Testis (tissue), 3 donors: ENCODE results near the gene ULBP2. TPM values are rescaled to one million over a fixed set of nuclear protein-coding genes. Genes with fewer than 3 reads are reported as not detected.

Source experiments
- DNase-seq: peaks from one replicate; pipeline ENCODE4 v3.0.0-alpha.2; 2019
- H3K27ac ChIP-seq, 2 donors: fragments of 200-600 bp; sonication (generic); one replicate each; pipeline ENCODE4 v1.5.1; 2019
- H3K27me3 ChIP-seq: fragments of 200-600 bp; sonication (generic); one replicate; pipeline ENCODE4 v1.5.1; 2019
- H3K36me3 ChIP-seq: fragments of 200-600 bp; sonication (generic); one replicate; pipeline ENCODE4 v1.5.1; 2017; ENCODE audit warnings: low read depth; ENCODE audit errors: missing control alignments
- H3K4me1 ChIP-seq: fragments of 200-600 bp; sonication (generic); one replicate; pipeline ENCODE4 v1.5.1; 2019
- H3K4me3 ChIP-seq, 2 donors: fragments of 200-600 bp; sonication (generic); one replicate each; pipeline ENCODE4 v1.5.1; 2017 to 2019
- H3K9me3 ChIP-seq: fragments of 200-600 bp; sonication (generic); one replicate; pipeline ENCODE4 v1.5.1; 2017
- POLR2A ChIP-seq: fragments of 450-650 bp; IDR thresholded peaks from one replicate; pipeline ENCODE4 v1.6.1; 2017; ENCODE audit warnings: antibody characterized with exemption, mild to moderate bottlenecking, moderate library complexity
- WGBS, 2 donors: methylation state at CpG; one replicate each; pipeline ENCODE4 v1.1.5; 2018; 5-methylcytosine and 5-hydroxymethylcytosine counted together
- intact Hi-C: fragments of 100-400 bp; cut with DNase I; formaldehyde crosslinking; loops from one replicate; pipeline ENCODE4 v1.15.1; 2023; ENCODE audit warnings: low total_unique reads
- polyA plus RNA-seq: library from polyadenylated mRNA; stranded (reverse); fragments of 350-450 nt; fragmentation: Illumina TruSeq; extraction: RNeasy Lipid Tissue Mini Kit (QIAGEN cat#74804); gene quantifications from one replicate; pipeline ENCODE4 v1.2.3, GENCODE V29; 2014; ENCODE audit warnings: low read depth, low replicate concordance; ENCODE audit not compliant: insufficient read depth
- total RNA-seq, 2 donors: library from RNA; depleted of rRNA; stranded (reverse); fragments of >200 nt; gene quantifications; one replicate each; pipeline ENCODE4 v1.2.3, GENCODE V29; 2016
- TF ChIP-seq, protein P1 (sequence below), 3 experiments: fragments of 450-650 bp in 2 of 3; fragments of 200-600 bp in 1 of 3; sonication (generic) in 1 of 3; IDR thresholded peaks; one replicate each; pipeline ENCODE4 v1.5.1; 2016 to 2019; ENCODE audit warnings: antibody characterized with exemption in 3 of 3, mild to moderate bottlenecking in 2 of 3, moderate library complexity in 1 of 3

ULBP2 gene
- total and polyA plus RNA-seq, 3 donors from 2014 or later = 1.5 to 2.0 (median 1.9) TPM

DNA sequence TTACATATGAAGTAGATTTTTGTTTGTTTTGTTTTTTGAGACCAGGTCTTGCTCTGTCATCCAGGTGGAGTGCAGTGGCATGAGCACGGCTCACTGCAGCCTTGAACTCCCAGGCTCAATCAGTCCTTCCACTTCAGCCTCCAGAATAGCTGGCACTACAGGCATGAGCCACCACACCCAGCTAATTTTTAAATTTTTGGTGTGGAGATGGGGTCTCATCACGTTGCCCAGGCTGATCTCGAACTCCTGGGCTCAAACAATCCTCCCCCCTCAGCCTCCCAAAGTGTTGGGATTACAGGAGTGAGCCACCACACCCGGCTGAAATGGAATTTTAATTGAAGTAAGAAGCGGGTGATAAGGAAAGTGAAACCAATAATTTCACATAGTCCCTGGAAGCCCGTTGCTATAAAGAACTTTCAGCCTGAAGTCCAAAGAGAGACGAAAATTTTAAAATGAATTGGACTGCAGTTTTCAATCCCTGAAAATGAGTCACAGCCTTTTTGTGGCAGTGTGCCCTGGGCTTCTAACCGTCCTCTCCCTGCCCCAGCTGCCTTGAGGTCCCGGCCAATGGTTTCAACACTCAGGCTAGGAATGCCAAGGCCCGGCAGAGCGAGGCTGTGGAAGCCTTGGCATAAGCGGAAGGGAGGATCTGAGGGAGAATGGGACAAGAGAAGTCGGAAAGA lies 44.7 kb upstream of the ULBP2 start:
- WGBS, 2 donors = 52 to 54% methylated on average over 13 of the region's 13 CpGs
- Histone ChIP-seq H3K4me3 (peak overlapping the region in 1 of 2 donors; percentile 7), H3K9me3 (no peaks in the 10 kb centered on the region), H3K4me1 (peaks cover 15% of the 10 kb centered on the region), H3K36me3 (no peaks in the 10 kb centered on the region), H3K27me3 (no peaks in the 10 kb centered on the region), H3K27ac (peak overlapping the region; percentile 59 to 81)
- DNase-seq = peak; percentile 82
- TF ChIP-seq, protein P1, sequence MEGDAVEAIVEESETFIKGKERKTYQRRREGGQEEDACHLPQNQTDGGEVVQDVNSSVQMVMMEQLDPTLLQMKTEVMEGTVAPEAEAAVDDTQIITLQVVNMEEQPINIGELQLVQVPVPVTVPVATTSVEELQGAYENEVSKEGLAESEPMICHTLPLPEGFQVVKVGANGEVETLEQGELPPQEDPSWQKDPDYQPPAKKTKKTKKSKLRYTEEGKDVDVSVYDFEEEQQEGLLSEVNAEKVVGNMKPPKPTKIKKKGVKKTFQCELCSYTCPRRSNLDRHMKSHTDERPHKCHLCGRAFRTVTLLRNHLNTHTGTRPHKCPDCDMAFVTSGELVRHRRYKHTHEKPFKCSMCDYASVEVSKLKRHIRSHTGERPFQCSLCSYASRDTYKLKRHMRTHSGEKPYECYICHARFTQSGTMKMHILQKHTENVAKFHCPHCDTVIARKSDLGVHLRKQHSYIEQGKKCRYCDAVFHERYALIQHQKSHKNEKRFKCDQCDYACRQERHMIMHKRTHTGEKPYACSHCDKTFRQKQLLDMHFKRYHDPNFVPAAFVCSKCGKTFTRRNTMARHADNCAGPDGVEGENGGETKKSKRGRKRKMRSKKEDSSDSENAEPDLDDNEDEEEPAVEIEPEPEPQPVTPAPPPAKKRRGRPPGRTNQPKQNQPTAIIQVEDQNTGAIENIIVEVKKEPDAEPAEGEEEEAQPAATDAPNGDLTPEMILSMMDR (IDR thresholded peaks at IDR 0.05) = no peak
- no peak for TF ChIP-seq POLR2A
- intact Hi-C loops = no loop called here

DNA sequence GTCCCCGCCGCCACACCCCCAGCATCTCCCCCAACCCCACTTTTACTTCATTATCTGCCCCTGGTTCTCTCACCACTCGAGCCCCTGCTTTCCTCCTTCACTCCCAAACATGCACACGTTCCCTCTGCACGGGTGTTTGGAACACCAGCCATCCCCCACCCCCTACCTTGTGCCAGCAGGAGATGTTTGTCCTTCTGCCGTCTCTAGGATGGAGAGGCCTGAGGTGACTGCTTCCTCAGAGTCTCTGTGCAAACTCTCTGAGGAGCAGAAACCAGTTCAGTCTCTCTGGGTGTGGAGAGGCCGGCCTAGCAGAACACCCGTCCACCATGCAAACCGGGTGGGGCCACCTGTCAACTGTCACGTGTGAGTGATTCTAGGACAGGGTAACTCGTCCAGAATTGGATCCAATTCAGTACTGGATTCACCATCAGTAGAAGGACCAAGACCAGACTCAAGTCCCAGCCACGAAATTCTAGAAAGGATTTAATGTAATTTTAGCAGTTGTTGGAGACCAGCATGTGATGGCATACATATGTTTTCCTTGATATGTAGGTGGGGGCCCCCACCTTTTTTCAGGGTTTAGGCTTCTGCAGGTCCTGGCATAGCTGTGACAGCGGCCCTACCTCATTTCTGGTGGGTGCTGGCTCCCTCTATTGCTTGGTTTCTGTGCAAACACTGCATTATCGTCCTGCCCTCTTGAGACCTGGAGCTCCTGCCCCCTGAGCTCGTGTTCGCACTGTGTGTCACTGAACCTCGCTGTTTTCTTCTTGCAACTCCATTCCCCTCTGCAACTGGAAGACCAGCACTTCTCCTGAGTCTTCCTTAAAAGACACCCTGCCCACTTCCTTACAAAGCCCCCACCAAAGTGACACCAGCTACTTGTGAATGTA lies 43.7 kb upstream of the ULBP2 start, which contains the start of gene RAET1E:
Gene RAET1E, minus strand, starts transcription at position 259 of the 890 bp plus-strand sequence. CDS start 7,212 bp downstream, outside the sequence.
- Histone ChIP-seq H3K9me3 (no peaks in the 10 kb centered on the region), H3K4me3 (peak within 1 kb of the TSS in 1 of 2 donors; percentile 7), H3K27me3 (no peaks in the 10 kb centered on the region), H3K4me1 (peaks cover 15% of the 10 kb centered on the region), H3K27ac (peak within 1 kb of the TSS; percentile 59 to 81), H3K36me3 (no peaks in the 10 kb centered on the region)
- DNase-seq = no peak
- intact Hi-C loops = no loop called here
- no peak for TF ChIP-seq POLR2A
- TF ChIP-seq, protein P1 (IDR thresholded peaks at IDR 0.05) = no peak
- WGBS, 2 donors = 76 to 85% methylated on average over 14 to 17 of the region's 17 CpGs

DNA sequence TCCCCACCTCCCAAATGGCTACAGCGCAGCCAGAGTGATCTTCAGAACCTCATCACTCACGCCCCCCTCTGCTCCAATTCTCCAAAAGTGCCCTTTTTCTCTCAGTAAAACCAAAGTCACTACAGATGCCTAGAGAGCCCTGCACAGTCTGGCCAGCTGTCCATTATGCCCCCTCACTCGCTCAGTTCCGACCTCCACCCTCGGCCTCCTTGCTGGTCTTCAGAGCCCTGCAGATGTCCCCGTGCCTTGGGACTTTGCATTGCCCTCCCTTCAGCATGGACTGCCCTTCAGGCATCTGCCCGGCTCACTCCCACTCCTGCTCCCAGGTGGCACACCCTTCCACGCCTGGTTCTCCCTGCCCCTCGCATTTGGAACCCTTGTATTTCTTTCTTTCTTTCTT lies 42.8 kb upstream of the ULBP2 start:
- intact Hi-C loops = no loop called here
- TF ChIP-seq, protein P1 (IDR thresholded peaks at IDR 0.05) = no peak
- TF ChIP-seq POLR2A = no peak
- H3K27me3 ChIP-seq = no peaks in the 10 kb centered on the region
- no peaks in the 10 kb centered on the region for H3K9me3 ChIP-seq
- no peaks in the 10 kb centered on the region for H3K36me3 ChIP-seq
- no peak overlapping the region for H3K27ac ChIP-seq
- 97 to 98% methylated on average over 9 of the region's 9 CpGs for WGBS, 2 donors
- no peak for DNase-seq
- peaks cover 15% of the 10 kb centered on the region for H3K4me1 ChIP-seq
- no peak overlapping the region for H3K4me3 ChIP-seq

DNA sequence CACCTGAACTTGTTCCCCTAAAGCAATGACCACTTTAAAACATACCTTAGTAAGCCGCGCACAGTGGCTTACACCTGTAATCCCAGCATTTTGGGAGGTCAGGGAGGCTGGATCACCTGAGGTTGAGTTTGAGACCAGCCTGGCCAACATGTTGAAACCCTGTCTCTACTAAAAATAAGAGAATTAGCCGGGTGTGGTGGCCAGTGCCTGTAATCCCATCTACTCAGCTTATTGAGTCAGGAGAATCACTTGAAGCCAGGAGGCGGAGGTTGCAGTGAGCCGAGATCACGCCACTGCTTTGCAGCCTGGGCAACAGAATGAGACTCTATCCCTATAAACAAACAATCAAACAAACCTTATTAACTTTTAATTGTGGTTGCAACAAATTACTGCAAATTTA lies 42.3 kb upstream of the ULBP2 start:
- H3K27me3 ChIP-seq = no peaks in the 10 kb centered on the region
- H3K9me3 ChIP-seq = no peaks in the 10 kb centered on the region
- no peak overlapping the region for H3K4me3 ChIP-seq
- WGBS, 2 donors = 87 to 95% methylated on average over 6 of the region's 6 CpGs
- TF ChIP-seq POLR2A = no peak
- TF ChIP-seq, protein P1 (IDR thresholded peaks at IDR 0.05) = no peak
- intact Hi-C loops = no loop called here
- no peak overlapping the region for H3K27ac ChIP-seq
- no peak for DNase-seq
- peaks cover 15% of the 10 kb centered on the region for H3K4me1 ChIP-seq
- H3K36me3 ChIP-seq = no peaks in the 10 kb centered on the region
